ENCODE data around the gene OVCH2.

OVCH2 gene

GRCh38 chr11:7675631-7676030, 30.6 kb downstream of the OVCH2 start:
- H3K4me3 ChIP-seq (ENCODE audit: low read depth, low read length) = no peak overlapping the region
- DNase-seq (ENCODE audit: low read depth) = no peak
- TF ChIP-seq MYC (IDR thresholded peaks at IDR 0.05; ENCODE audit: low read depth, low read length) (no peak), POLR2A (IDR thresholded peaks at IDR 0.05; ENCODE audit: extremely low read depth, insufficient read length) (no peak), CTCF (IDR thresholded peaks at IDR 0.05; ENCODE audit: low read depth, low read length) (no peak), MAX (IDR thresholded peaks at IDR 0.05; ENCODE audit: low read depth, low read length) (no peak)

- no peak for DNase-seq (ENCODE audit: low read depth)
- TF ChIP-seq MYC (IDR thresholded peaks at IDR 0.05; ENCODE audit: low read depth, low read length) (no peak), POLR2A (IDR thresholded peaks at IDR 0.05; ENCODE audit: extremely low read depth, insufficient read length) (no peak), CTCF (IDR thresholded peaks at IDR 0.05; ENCODE audit: low read depth, low read length) (no peak), MAX (IDR thresholded peaks at IDR 0.05; ENCODE audit: low read depth, low read length) (no peak)
- H3K4me3 ChIP-seq (ENCODE audit: low read depth, low read length) = no peak overlapping the region
These were observed 32.4 kb downstream of the OVCH2 start for GRCh38 chr11:7673724-7674434.

GRCh38 chr11:7672960-7673723, 33.1 kb downstream of the OVCH2 start, which contains the start of gene CYB5R2:
CYB5R2 (minus strand) TSS chr11:7673500; CDS start chr11:7672825, 675 bp downstream.
- DNase-seq (ENCODE audit: low read depth) = no peak
- H3K4me3 ChIP-seq (ENCODE audit: low read depth, low read length) = no peak within 1 kb of the TSS
- TF ChIP-seq CTCF (IDR thresholded peaks at IDR 0.05; ENCODE audit: low read depth, low read length) (no peak), MAX (IDR thresholded peaks at IDR 0.05; ENCODE audit: low read depth, low read length) (no peak), MYC (IDR thresholded peaks at IDR 0.05; ENCODE audit: low read depth, low read length) (no peak), POLR2A (IDR thresholded peaks at IDR 0.05; ENCODE audit: extremely low read depth, insufficient read length) (no peak)

GRCh38 chr11:7672276-7672959, 33.9 kb downstream of the OVCH2 start:
- DNase-seq (ENCODE audit: low read depth) = no peak
- H3K4me3 ChIP-seq (ENCODE audit: low read depth, low read length) = no peak overlapping the region
- TF ChIP-seq POLR2A (IDR thresholded peaks at IDR 0.05; ENCODE audit: extremely low read depth, insufficient read length) (no peak), MYC (IDR thresholded peaks at IDR 0.05; ENCODE audit: low read depth, low read length) (no peak), CTCF (IDR thresholded peaks at IDR 0.05; ENCODE audit: low read depth, low read length) (no peak), MAX (IDR thresholded peaks at IDR 0.05; ENCODE audit: low read depth, low read length) (no peak)

GRCh38 chr11:7671347-7672215, 34.7 kb downstream of the OVCH2 start:
- TF ChIP-seq CTCF (IDR thresholded peaks at IDR 0.05; ENCODE audit: low read depth, low read length) (no peak), POLR2A (IDR thresholded peaks at IDR 0.05; ENCODE audit: extremely low read depth, insufficient read length) (no peak)
- DNase-seq (ENCODE audit: low read depth) = no peak
- H3K4me3 ChIP-seq (ENCODE audit: low read depth, low read length) = no peak overlapping the region

Data from NB4 (cell line).